Activated CD8-positive, alpha-beta memory T cell treated with anti-CD3 and anti-CD28 coated beads for 36 hours (primary cell): ENCODE measurements around the gene MLKL. TPM values are rescaled to one million over a fixed set of nuclear protein-coding genes. Genes with fewer than 3 reads are reported as not detected.
"Not testable (repeated sequence)": the region's sequence is repeated elsewhere in the genome, so short reads cannot be mapped to it uniquely, and the experiment has no call there.

ENCODE experiments used
- CTCF ChIA-PET: fragments of 350-600 bp; sonication (Branson Sonifier 250); formaldehyde crosslinking; loops from one replicate; lab custom pipeline; 2021; ENCODE audit warnings: antibody characterized with exemption; lab: Charles Lee
- POLR2A ChIA-PET: fragments of 350-600 bp; sonication (Branson Sonifier 250); formaldehyde crosslinking; loops from one replicate; lab custom pipeline; 2021; ENCODE audit warnings: antibody characterized with exemption; lab: Charles Lee
- total RNA-seq, 2 experiments: library from RNA; stranded (reverse); gene quantifications; one replicate each; pipeline ENCODE4 v1.2.3, GENCODE V29; 2021

The MLKL gene
- total RNA-seq, 2 experiments from 2014 or later, result 17.5 to 18.2 TPM

DNA sequence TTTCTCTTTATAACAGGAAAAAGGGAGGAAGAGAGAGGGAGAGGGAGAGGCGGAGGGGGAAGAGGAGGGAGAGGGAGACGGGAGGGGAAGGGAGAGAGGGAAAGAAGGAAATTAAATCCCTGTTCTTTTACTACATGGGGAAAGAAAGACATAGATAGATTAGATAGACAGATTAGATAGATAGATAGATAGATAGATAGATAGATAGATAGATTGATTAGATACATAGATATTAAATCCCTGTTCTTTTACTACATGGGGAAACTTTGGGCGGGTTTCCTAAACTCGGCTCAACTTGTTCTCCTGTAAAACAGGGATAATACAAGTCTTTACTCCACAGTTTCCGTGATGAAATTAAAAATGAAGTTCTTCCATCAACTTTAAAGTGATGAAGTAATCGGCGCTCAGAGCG, 34.6 kb downstream of the MLKL start:
- CTCF ChIA-PET, result interaction anchor here (0.8 kb wide), 1 partner anchor 34 kb away, joined by 4 read pairs; the partner anchor contains the start of gene MLKL
- POLR2A ChIA-PET, result interaction anchor here (0.6 to 2.2 kb wide), 8 partner anchors 8 to 59 kb away, joined by 3 to 16 read pairs (median 6); partner anchors contain the start of genes GLG1 and MLKL

- CTCF ChIA-PET, result no interaction called here
Observed at GRCh38 chr16:74661064-74661463, 39.6 kb downstream of the MLKL start.

GRCh38 chr16:74660383-74660782, 40.3 kb downstream of the MLKL start:
- CTCF ChIA-PET, result no interaction called here
- POLR2A ChIA-PET, result no interaction called here

More at GRCh38 chr16:74661064-74661463, 39.6 kb downstream of the MLKL start:
- POLR2A ChIA-PET, result interaction anchor here (0.5 kb wide), 1 partner anchor 34 kb away, joined by 3 read pairs; no protein-coding TSS in a partner anchor

DNA sequence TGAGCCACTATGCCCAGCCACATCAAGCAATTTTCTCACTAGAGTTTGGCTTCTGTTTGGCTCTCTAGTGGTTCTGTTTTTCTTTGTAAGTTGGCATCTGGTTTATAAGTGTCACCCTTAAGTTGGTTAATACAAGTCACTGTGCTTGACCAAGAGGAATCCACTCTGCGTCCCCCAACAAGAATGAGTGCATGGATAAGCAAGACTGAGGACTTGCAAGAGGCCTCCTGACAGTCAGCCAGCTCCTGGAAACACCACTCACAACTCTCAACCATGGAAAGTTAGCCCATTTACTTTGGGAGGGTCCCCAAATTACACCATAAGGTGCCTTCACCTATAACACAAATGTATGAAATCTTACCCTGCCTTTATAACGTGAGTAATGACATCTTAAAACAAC, 41.6 kb downstream of the MLKL start:
- CTCF ChIA-PET, result interaction anchor here (0.7 kb wide), 1 partner anchor 14 kb away, joined by 3 read pairs; no protein-coding TSS in a partner anchor
- POLR2A ChIA-PET, result interaction anchor here (0.9 to 1.4 kb wide), 2 partner anchors 7 to 8 kb away, joined by 3 to 4 read pairs; partner anchors contain the start of gene RFWD3

- POLR2A ChIA-PET, result interaction anchor here (1.4 to 1.5 kb wide), 2 partner anchors 8 to 10 kb away, joined by 3 to 4 read pairs; partner anchors contain the start of gene RFWD3
- CTCF ChIA-PET, result no interaction called here
Observed at GRCh38 chr16:74657870-74658642, 42.6 kb downstream of the MLKL start.

- CTCF ChIA-PET, result no interaction called here
- POLR2A ChIA-PET, result interaction anchor here (1.0 kb wide), 1 partner anchor 12 kb away, joined by 3 read pairs; no protein-coding TSS in a partner anchor
Observed at GRCh38 chr16:74654536-74655050, 46.1 kb downstream of the MLKL start.

DNA sequence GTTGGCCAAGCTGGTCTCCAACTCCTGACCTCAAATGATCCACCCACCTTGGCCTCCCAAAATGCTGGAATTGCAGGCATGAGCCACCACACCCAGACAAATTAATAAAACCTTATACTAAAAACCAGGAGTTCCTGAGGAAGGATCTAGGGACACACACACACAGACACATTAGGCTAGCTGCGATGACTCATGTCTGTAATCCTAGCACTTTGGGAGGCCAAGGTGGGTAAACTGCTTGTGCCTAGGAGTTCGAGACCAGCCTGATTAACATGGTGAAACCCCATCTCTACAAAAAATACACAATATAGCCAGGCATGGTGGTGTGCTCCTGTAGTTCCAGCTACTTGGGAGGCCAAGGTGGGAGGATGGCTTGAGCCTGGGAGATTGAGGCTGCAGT, 47.8 kb downstream of the MLKL start:
- POLR2A ChIA-PET, result not testable (repeated sequence)
- CTCF ChIA-PET, result interaction anchor here (1.1 kb wide), 1 partner anchor 11 kb away, joined by 3 read pairs; no protein-coding TSS in a partner anchor

DNA sequence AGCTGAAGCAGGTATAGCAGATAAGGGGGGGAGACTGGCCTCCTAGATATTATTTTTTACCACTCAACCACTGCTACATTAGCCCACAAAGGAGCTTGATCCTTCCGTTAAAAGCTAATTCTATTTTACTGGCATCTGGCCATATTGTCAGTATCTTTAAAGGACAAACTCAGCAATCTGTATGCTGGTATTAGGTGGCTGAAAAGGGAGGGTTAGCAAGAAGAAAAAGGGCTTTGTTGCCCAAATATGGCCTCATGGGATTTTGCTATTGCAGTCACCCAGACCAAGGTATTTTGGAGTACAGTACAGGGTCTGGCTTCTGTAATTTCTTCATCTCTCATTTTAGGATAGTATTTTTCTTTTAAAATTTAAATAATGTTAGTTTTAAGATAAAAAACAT, 48.4 kb downstream of the MLKL start:
- ChIA-PET CTCF (interaction anchor here (1.4 kb wide), 1 partner anchor 13 kb away, joined by 3 read pairs; no protein-coding TSS in a partner anchor), POLR2A (no interaction called here)

GRCh38 chr16:74651841-74652240, 48.8 kb downstream of the MLKL start:
- POLR2A ChIA-PET, result interaction anchor here (1.0 kb wide), 1 partner anchor 7 kb away, joined by 3 read pairs; no protein-coding TSS in a partner anchor
- CTCF ChIA-PET, result interaction anchor here (1.4 kb wide), 1 partner anchor 12 kb away, joined by 3 read pairs; no protein-coding TSS in a partner anchor

- CTCF ChIA-PET, result interaction anchor here (1.3 to 1.4 kb wide), 2 partner anchors 11 to 16 kb away, joined by 3 to 4 read pairs; partner anchors contain the start of gene RFWD3
- POLR2A ChIA-PET, result interaction anchor here (1.0 kb wide), 2 partner anchors 8 to 16 kb away, joined by 3 to 7 read pairs; partner anchors contain the start of gene RFWD3
Observed at GRCh38 chr16:74650966-74651567, 49.6 kb downstream of the MLKL start.

DNA sequence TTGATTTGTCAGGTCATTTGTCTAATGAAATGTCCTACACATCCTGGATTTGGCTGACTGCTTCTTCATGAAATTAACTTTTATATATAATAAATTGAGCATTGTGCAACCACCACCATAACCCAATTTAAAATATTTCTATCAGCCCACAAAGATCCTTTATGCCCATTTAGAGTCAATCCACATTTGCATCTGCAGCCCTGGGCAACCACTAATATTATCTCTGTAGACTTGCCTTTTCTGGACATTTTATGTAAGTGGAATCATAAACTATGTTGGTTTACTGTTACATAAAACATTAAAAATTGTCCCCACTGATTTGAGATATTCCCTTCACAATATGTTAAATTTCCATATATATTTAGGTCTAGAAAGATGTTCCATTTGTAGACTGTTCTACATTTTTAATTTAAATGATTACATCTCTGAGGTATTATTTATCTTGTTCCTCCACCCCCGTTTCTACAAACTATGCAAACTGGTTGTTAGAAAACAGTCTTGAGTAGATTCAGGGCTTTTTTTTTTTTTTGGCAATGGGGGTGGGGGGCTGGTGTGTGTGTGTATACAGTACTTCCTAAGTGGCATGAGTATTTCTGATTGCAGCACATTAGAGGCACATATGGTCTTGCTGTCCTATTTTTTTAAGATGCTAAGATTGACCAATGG, 50.7 kb downstream of the MLKL start:
- POLR2A ChIA-PET, result interaction anchor here (0.6 to 1.0 kb wide), 2 partner anchors 11 to 17 kb away, joined by 6 to 7 read pairs; partner anchors contain the start of gene RFWD3

GRCh38 chr16:74641969-74642368, 58.7 kb downstream of the MLKL start:
- CTCF ChIA-PET, result interaction anchor here (1.1 kb wide), 1 partner anchor 19 kb away, joined by 3 read pairs; no protein-coding TSS in a partner anchor

More for the DNA sequence above, 50.7 kb downstream of the MLKL start:
- CTCF ChIA-PET, result interaction anchor here (0.7 to 1.3 kb wide), 2 partner anchors 17 to 25 kb away, joined by 3 to 4 read pairs; partner anchors contain the start of gene RFWD3

GRCh38 chr16:74637742-74638453, 62.8 kb downstream of the MLKL start:
- ChIA-PET POLR2A (interaction anchor here (0.8 kb wide), 1 partner anchor 29 kb away, joined by 3 read pairs; the partner anchor contains the start of gene RFWD3), CTCF (interaction anchor here (1.7 kb wide), 1 partner anchor 9 kb away, joined by 4 read pairs; no protein-coding TSS in a partner anchor)

More at GRCh38 chr16:74641969-74642368, 58.7 kb downstream of the MLKL start:
- POLR2A ChIA-PET, result interaction anchor here (0.7 kb wide), 1 partner anchor 217 kb away, joined by 9 read pairs; no protein-coding TSS in a partner anchor

- ChIA-PET POLR2A (no interaction called here), CTCF (no interaction called here)
Observed at GRCh38 chr16:74635303-74635702, 65.4 kb downstream of the MLKL start.

- ChIA-PET CTCF (no interaction called here), POLR2A (no interaction called here)
Observed at GRCh38 chr16:74633686-74634085, 67.0 kb downstream of the MLKL start.

GRCh38 chr16:74627506-74628220, 73.0 kb downstream of the MLKL start:
- POLR2A ChIA-PET, result no interaction called here

More at GRCh38 chr16:74627506-74628220, 73.0 kb downstream of the MLKL start:
- CTCF ChIA-PET, result interaction anchor here (1.3 kb wide), 1 partner anchor 11 kb away, joined by 4 read pairs; no protein-coding TSS in a partner anchor
